ENCODE measurements around the gene C1QTNF6. TPM values are rescaled to one million over a fixed set of nuclear protein-coding genes. Genes with fewer than 3 reads are reported as not detected.

C1QTNF6 gene
- polyA plus RNA-seq, 1 donor from 2014 or later = 5.3 TPM

GRCh38 chr22:37150701-37151100 lies 37.3 kb downstream of the C1QTNF6 start:
- Histone ChIP-seq H3K4me2 (ENCODE audit: low read length) (no peak overlapping the region), H2AFZ (ENCODE audit: low read depth, low read length) (no peak overlapping the region), H3K9me3 (ENCODE audit: low read length) (no peaks in the 10 kb centered on the region), H3K27me3 (ENCODE audit: insufficient read depth, low read depth, low read length) (no peaks in the 10 kb centered on the region), H3K79me2 (replicated peaks; ENCODE audit: insufficient read depth, low read length) (no peaks in the 10 kb centered on the region), H3K4me3 (ENCODE audit: low read length) (no peak overlapping the region), H3K36me3 (ENCODE audit: insufficient read depth, low read length) (no peaks in the 10 kb centered on the region), H4K20me1 (ENCODE audit: insufficient read depth) (no peaks in the 10 kb centered on the region), H3F3A (ENCODE audit: insufficient read depth, low read length, poor library complexity, severe bottlenecking) (no peaks in the 10 kb centered on the region), H3K9ac (ENCODE audit: low read length) (no peak overlapping the region), H3K9me2 (ENCODE audit: insufficient read depth, low read length) (no peaks in the 10 kb centered on the region), H3K27ac (ENCODE audit: low read length) (no peak overlapping the region)
- no peak for TF ChIP-seq RAD21 (conservative IDR thresholded peaks at IDR 0.05)
- no peak for TF ChIP-seq POLR2AphosphoS5 (IDR thresholded peaks at IDR 0.05)
- no peak for TF ChIP-seq EZH2 (IDR thresholded peaks at IDR 0.05; ENCODE audit: borderline replicate concordance, insufficient read depth, low read length, poor library complexity, severe bottlenecking)
- TF ChIP-seq MXI1 (conservative IDR thresholded peaks at IDR 0.05; ENCODE audit: poor library complexity, severe bottlenecking) = no peak
- TF ChIP-seq, protein P1, sequence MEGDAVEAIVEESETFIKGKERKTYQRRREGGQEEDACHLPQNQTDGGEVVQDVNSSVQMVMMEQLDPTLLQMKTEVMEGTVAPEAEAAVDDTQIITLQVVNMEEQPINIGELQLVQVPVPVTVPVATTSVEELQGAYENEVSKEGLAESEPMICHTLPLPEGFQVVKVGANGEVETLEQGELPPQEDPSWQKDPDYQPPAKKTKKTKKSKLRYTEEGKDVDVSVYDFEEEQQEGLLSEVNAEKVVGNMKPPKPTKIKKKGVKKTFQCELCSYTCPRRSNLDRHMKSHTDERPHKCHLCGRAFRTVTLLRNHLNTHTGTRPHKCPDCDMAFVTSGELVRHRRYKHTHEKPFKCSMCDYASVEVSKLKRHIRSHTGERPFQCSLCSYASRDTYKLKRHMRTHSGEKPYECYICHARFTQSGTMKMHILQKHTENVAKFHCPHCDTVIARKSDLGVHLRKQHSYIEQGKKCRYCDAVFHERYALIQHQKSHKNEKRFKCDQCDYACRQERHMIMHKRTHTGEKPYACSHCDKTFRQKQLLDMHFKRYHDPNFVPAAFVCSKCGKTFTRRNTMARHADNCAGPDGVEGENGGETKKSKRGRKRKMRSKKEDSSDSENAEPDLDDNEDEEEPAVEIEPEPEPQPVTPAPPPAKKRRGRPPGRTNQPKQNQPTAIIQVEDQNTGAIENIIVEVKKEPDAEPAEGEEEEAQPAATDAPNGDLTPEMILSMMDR (IDR thresholded peaks at IDR 0.05; ENCODE audit: poor library complexity, severe bottlenecking) = no peak
- no peak for TF ChIP-seq TAF1 (IDR thresholded peaks at IDR 0.05; ENCODE audit: low read depth)
- TF ChIP-seq, protein P2, sequence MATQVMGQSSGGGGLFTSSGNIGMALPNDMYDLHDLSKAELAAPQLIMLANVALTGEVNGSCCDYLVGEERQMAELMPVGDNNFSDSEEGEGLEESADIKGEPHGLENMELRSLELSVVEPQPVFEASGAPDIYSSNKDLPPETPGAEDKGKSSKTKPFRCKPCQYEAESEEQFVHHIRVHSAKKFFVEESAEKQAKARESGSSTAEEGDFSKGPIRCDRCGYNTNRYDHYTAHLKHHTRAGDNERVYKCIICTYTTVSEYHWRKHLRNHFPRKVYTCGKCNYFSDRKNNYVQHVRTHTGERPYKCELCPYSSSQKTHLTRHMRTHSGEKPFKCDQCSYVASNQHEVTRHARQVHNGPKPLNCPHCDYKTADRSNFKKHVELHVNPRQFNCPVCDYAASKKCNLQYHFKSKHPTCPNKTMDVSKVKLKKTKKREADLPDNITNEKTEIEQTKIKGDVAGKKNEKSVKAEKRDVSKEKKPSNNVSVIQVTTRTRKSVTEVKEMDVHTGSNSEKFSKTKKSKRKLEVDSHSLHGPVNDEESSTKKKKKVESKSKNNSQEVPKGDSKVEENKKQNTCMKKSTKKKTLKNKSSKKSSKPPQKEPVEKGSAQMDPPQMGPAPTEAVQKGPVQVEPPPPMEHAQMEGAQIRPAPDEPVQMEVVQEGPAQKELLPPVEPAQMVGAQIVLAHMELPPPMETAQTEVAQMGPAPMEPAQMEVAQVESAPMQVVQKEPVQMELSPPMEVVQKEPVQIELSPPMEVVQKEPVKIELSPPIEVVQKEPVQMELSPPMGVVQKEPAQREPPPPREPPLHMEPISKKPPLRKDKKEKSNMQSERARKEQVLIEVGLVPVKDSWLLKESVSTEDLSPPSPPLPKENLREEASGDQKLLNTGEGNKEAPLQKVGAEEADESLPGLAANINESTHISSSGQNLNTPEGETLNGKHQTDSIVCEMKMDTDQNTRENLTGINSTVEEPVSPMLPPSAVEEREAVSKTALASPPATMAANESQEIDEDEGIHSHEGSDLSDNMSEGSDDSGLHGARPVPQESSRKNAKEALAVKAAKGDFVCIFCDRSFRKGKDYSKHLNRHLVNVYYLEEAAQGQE (IDR thresholded peaks at IDR 0.05; ENCODE audit: borderline replicate concordance) = no peak
- TF ChIP-seq SMC3 (conservative IDR thresholded peaks at IDR 0.05; ENCODE audit: poor library complexity) = no peak
- TF ChIP-seq EP300 (conservative IDR thresholded peaks at IDR 0.05; ENCODE audit: poor library complexity, severe bottlenecking) = no peak

DNA sequence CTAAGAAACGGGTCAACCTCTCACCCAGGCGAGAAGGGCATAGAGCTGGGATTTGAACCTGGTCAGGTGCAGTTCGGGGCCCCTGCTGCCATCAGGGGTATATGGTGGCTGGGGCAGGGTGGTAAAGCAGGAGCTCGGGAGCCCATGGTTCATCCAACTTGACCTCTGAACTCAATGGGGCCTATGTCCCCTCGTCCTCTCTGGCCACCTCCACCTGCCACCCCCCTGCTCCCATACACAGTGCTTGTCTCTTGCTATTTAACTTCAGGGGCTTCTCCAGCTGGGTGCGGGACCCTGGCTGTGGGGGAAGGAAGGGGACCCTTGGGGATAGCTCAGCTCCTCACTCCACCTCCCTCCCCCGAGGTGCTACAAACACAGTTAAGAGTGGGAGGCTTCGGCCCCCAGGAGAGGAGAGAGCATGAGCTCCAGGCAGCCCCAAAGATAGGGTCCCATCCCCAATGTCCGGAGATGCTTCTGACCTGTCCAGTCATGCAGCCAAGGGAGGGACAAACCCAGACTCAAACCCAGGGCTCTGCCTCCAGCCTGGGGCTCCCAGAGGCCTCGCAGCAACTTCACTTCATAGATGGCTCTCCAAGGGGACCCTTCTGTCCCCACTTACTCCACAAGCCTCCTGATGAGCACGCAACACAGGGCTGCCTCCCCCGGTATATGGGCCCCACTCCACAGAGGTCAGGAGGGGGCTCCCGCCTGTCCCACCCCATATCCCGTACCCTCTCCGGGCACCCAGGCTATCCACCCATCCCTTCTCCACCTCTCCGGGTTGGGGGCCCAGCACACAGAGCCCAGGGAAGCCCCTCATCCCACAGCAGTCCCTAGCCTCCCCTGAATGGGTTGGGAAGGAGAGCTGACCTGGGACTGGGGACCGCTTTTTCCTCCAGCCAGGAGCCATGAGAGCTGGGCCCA lies 39.0 kb downstream of the C1QTNF6 start:
- no peak overlapping the region for H2AFZ ChIP-seq (ENCODE audit: low read depth, low read length)

More for the DNA sequence above, 39.0 kb downstream of the C1QTNF6 start:
- H3K27me3 ChIP-seq (ENCODE audit: insufficient read depth, low read depth, low read length) = no peaks in the 10 kb centered on the region
- H3K27ac ChIP-seq (ENCODE audit: low read length) = no peak overlapping the region
- no peaks in the 10 kb centered on the region for H3F3A ChIP-seq (ENCODE audit: insufficient read depth, low read length, poor library complexity, severe bottlenecking)
- H3K4me2 ChIP-seq (ENCODE audit: low read length) = no peak overlapping the region
- no peak overlapping the region for H3K9ac ChIP-seq (ENCODE audit: low read length)
- no peak overlapping the region for H3K4me3 ChIP-seq (ENCODE audit: low read length)
- H3K79me2 ChIP-seq (replicated peaks; ENCODE audit: insufficient read depth, low read length) = no peaks in the 10 kb centered on the region
- no peaks in the 10 kb centered on the region for H3K9me3 ChIP-seq (ENCODE audit: low read length)
- no peaks in the 10 kb centered on the region for H3K9me2 ChIP-seq (ENCODE audit: insufficient read depth, low read length)
- H3K36me3 ChIP-seq (ENCODE audit: insufficient read depth, low read length) = no peaks in the 10 kb centered on the region
- H4K20me1 ChIP-seq (ENCODE audit: insufficient read depth) = no peaks in the 10 kb centered on the region
- TF ChIP-seq EZH2 (IDR thresholded peaks at IDR 0.05; ENCODE audit: borderline replicate concordance, insufficient read depth, low read length, poor library complexity, severe bottlenecking) = no peak
- no peak for TF ChIP-seq RAD21 (conservative IDR thresholded peaks at IDR 0.05)
- no peak for TF ChIP-seq EP300 (conservative IDR thresholded peaks at IDR 0.05; ENCODE audit: poor library complexity, severe bottlenecking)
- TF ChIP-seq SMC3 (conservative IDR thresholded peaks at IDR 0.05; ENCODE audit: poor library complexity) = no peak

All from neural cell (in vitro differentiated cells).